Urinary bladder (tissue), 4 donors: Measurements from ENCODE around the gene NUDT1. TPM values are rescaled to one million over a fixed set of nuclear protein-coding genes. Genes with fewer than 3 reads are reported as not detected.
"Not testable (repeated sequence)": the region's sequence is repeated elsewhere in the genome, so short reads cannot be mapped to it uniquely, and the experiment has no call there.

Experiments used
- DNase-seq: peaks from one replicate; pipeline ENCODE4 v3.0.0-alpha.2; 2015; ENCODE audit errors: extremely low spot score
- H3K27ac ChIP-seq: one replicate; pipeline ENCODE4 v1.5.1; 2013; ENCODE audit warnings: low read depth, mild to moderate bottlenecking, moderate library complexity
- H3K36me3 ChIP-seq: one replicate; pipeline ENCODE4 v1.6.1; 2013; ENCODE audit warnings: mild to moderate bottlenecking, moderate library complexity; ENCODE audit not compliant: insufficient read depth
- H3K4me1 ChIP-seq: one replicate; pipeline ENCODE4 v1.6.1; 2013; ENCODE audit warnings: mild to moderate bottlenecking, moderate library complexity; ENCODE audit not compliant: insufficient read depth
- H3K4me3 ChIP-seq: one replicate; pipeline ENCODE4 v1.5.1; 2013; ENCODE audit warnings: low read depth, low read length
- WGBS: extraction: QIAGEN DNeasy Blood & Tissue Kit; methylation state at CpG from one replicate; pipeline ENCODE4 v1.1.7; 2013; 5-methylcytosine and 5-hydroxymethylcytosine counted together
- polyA plus RNA-seq: library from polyadenylated mRNA; stranded (reverse); fragments of 200-250 nt; gene quantifications from one replicate; pipeline ENCODE4 v1.2.3, GENCODE V29; 2013
- total RNA-seq: library from RNA; depleted of rRNA; stranded (reverse); fragments of >200 nt; gene quantifications from one replicate; pipeline ENCODE4 v1.2.3, GENCODE V29; 2014
- donor health status: healthy with polysubstance abuse.
- donor health status: healthy.

NUDT1 gene
- total and polyA plus RNA-seq, 2 donors = 11.4 to 33.0 TPM

GRCh38 chr7:2266911-2267310 is 24.9 kb downstream of the NUDT1 start:
- no peak overlapping the region for H3K27ac ChIP-seq
- no peak for DNase-seq
- H3K4me1 ChIP-seq = no peaks in the 10 kb centered on the region
- 71% methylated on average over 10 of the region's 10 CpGs for WGBS
- peaks cover 3% of the 10 kb centered on the region for H3K36me3 ChIP-seq
- no peak overlapping the region for H3K4me3 ChIP-seq

GRCh38 chr7:2269089-2269990 is 27.3 kb downstream of the NUDT1 start:
- H3K36me3 ChIP-seq, H3K27ac ChIP-seq, H3K4me1 ChIP-seq, H3K4me3 ChIP-seq, DNase-seq: not testable (repeated sequence)
- WGBS = 59% methylated on average over 13 of the region's 18 CpGs

GRCh38 chr7:2269991-2270460 is 28.0 kb downstream of the NUDT1 start:
- WGBS = 92% methylated on average over 10 of the region's 10 CpGs
- no peak for DNase-seq
- H3K4me1 ChIP-seq = no peaks in the 10 kb centered on the region
- H3K4me3 ChIP-seq = no peak overlapping the region
- H3K36me3 ChIP-seq = peaks cover 3% of the 10 kb centered on the region
- H3K27ac ChIP-seq = no peak overlapping the region

- Histone ChIP-seq H3K27ac (no peak overlapping the region), H3K36me3 (peaks cover 3% of the 10 kb centered on the region), H3K4me3 (no peak overlapping the region), H3K4me1 (no peaks in the 10 kb centered on the region)
- WGBS = 86% methylated on average over 8 of the region's 8 CpGs
- DNase-seq = no peak
Measured at GRCh38 chr7:2270495-2270894, 28.5 kb downstream of the NUDT1 start.

- no peak overlapping the region for H3K27ac ChIP-seq
- no peaks in the 10 kb centered on the region for H3K4me1 ChIP-seq
- no peak overlapping the region for H3K4me3 ChIP-seq
- 78% methylated on average over 27 of the region's 27 CpGs for WGBS
- H3K36me3 ChIP-seq = peaks cover 3% of the 10 kb centered on the region
- DNase-seq = no peak
Measured at GRCh38 chr7:2271273-2272026, 29.4 kb downstream of the NUDT1 start.

- WGBS = 67% methylated on average over 9 of the region's 9 CpGs
- Histone ChIP-seq H3K36me3 (peaks cover 3% of the 10 kb centered on the region), H3K27ac (no peak overlapping the region), H3K4me3 (no peak overlapping the region), H3K4me1 (no peaks in the 10 kb centered on the region)
- DNase-seq = no peak
Measured at GRCh38 chr7:2272031-2272430, 30.0 kb downstream of the NUDT1 start.

GRCh38 chr7:2273866-2274265 is 31.8 kb downstream of the NUDT1 start:
- no peak overlapping the region for H3K4me3 ChIP-seq
- H3K36me3 ChIP-seq = peaks cover 3% of the 10 kb centered on the region
- H3K27ac ChIP-seq = no peak overlapping the region
- H3K4me1 ChIP-seq = no peaks in the 10 kb centered on the region
- no peak for DNase-seq
- 96% methylated on average over 20 of the region's 20 CpGs for WGBS

GRCh38 chr7:2274666-2275065 is 32.6 kb downstream of the NUDT1 start:
- Histone ChIP-seq H3K36me3 (peaks cover 3% of the 10 kb centered on the region), H3K4me3 (no peak overlapping the region), H3K4me1 (no peaks in the 10 kb centered on the region), H3K27ac (no peak overlapping the region)
- 95% methylated on average over 7 of the region's 7 CpGs for WGBS
- DNase-seq = no peak

- Histone ChIP-seq H3K36me3 (peaks cover 3% of the 10 kb centered on the region), H3K4me1 (no peaks in the 10 kb centered on the region), H3K4me3 (no peak overlapping the region), H3K27ac (no peak overlapping the region)
- 92% methylated on average over 18 of the region's 18 CpGs for WGBS
- DNase-seq = no peak
Measured at GRCh38 chr7:2275101-2275500, 33.1 kb downstream of the NUDT1 start.

GRCh38 chr7:2276107-2276506 is 34.1 kb downstream of the NUDT1 start:
- peaks cover 3% of the 10 kb centered on the region for H3K36me3 ChIP-seq
- WGBS = 91% methylated on average over 18 of the region's 18 CpGs
- H3K27ac ChIP-seq = no peak overlapping the region
- DNase-seq = no peak
- no peak overlapping the region for H3K4me3 ChIP-seq
- no peaks in the 10 kb centered on the region for H3K4me1 ChIP-seq

GRCh38 chr7:2278026-2278425 is 36.0 kb downstream of the NUDT1 start:
- Histone ChIP-seq H3K36me3 (no peaks in the 10 kb centered on the region), H3K4me3 (no peak overlapping the region), H3K27ac (no peak overlapping the region), H3K4me1 (no peaks in the 10 kb centered on the region)
- 95% methylated on average over 11 of the region's 11 CpGs for WGBS
- no peak for DNase-seq

GRCh38 chr7:2279896-2280295 is 37.9 kb downstream of the NUDT1 start:
- no peak for DNase-seq
- Histone ChIP-seq H3K4me3 (no peak overlapping the region), H3K27ac (no peak overlapping the region), H3K36me3 (no peaks in the 10 kb centered on the region), H3K4me1 (no peaks in the 10 kb centered on the region)
- 52% methylated on average over 4 of the region's 4 CpGs for WGBS

GRCh38 chr7:2280424-2280823 is 38.4 kb downstream of the NUDT1 start:
- 71% methylated on average over 2 of the region's 2 CpGs for WGBS

GRCh38 chr7:2281541-2281940 is 39.5 kb downstream of the NUDT1 start:
- WGBS = 16% methylated on average over 9 of the region's 9 CpGs
- Histone ChIP-seq H3K27ac (no peak overlapping the region), H3K4me3 (no peak overlapping the region), H3K4me1 (no peaks in the 10 kb centered on the region), H3K36me3 (no peaks in the 10 kb centered on the region)
- no peak for DNase-seq

More at GRCh38 chr7:2280424-2280823, 38.4 kb downstream of the NUDT1 start:
- no peak for DNase-seq
- no peak overlapping the region for H3K27ac ChIP-seq
- H3K4me1 ChIP-seq = no peaks in the 10 kb centered on the region
- H3K36me3 ChIP-seq = no peaks in the 10 kb centered on the region
- no peak overlapping the region for H3K4me3 ChIP-seq
